ENCODE results near the gene TFAP2C. TPM values are rescaled to one million over a fixed set of nuclear protein-coding genes. Genes with fewer than 3 reads are reported as not detected.

Gene TFAP2C
- total RNA-seq = not detected

DNA sequence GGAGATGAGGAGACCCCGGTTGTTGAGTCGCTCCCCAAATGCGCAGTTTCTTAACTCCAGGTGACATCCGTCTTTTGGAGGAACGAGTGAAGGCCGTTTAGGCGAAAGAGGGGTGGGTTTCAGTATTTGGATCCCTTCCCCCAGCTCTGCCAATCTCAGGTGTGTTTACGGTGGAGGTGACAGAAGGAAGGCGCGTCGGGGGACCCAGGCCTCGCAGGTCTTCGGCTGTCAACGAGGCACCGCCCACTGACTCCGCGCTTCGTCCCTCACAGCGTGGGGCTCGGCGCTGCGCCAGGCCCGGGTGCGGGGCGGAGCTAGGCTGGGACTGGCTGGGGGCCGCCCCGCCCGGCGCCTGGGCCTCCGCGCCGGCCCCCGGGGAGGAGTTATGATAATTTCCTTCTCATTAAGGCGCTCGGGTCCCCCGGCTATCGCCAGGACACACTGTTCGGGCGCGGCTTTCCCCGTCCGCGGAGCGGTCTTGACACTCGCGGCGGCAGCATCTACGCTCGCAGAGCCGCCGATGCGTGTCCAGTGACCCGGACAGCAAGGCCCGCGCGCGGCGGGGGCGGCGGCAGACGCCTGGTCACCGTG is at the start of gene TFAP2C:
TSS of gene TFAP2C (plus strand) at position 434 of the 591 bp plus-strand sequence. CDS start 239 bp downstream, outside the sequence.
- DNase-seq = no peak

DNA sequence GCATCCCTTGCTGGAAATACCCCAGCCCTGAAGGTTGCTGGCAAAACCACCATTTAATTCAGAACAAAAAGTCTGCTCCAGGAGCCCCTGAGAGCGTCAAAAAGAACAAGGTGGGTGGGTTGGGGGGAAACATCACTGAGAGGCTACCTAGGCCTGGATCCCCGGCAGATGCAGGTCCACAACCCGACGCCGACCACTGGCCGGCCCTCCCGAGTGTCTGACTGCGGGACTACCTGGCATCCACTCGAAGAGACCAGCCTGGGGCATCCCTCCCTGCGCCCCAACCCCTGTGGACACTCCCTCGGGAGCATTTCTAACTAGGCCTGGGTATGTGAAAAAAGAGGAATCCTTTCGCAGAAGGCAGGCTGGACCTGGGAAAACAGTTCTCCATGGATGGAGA is 48.9 kb upstream of the TFAP2C start:
- DNase-seq = no peak

DNA sequence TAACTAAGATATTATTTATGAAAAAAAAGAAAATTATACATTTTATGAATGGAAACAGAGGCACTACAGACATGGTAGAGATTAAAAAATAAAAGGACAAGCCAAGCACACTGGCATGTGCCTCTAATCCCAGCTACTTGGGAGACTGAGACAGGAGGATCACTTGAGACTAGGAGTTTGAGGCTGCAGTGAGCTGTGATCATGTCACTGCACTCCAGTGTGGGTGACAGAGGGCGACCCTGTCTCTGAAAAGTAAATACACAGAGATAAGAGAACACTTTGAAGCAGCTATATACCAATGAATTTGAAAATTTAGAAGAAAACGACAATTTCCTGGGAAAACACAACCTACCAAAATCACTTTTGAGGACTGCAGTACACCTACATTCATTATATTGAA is 47.4 kb upstream of the TFAP2C start:
- no peak for DNase-seq

- DNase-seq = no peak
Observed at GRCh38 chr20:56582542-56582941, 46.6 kb upstream of the TFAP2C start.

DNA sequence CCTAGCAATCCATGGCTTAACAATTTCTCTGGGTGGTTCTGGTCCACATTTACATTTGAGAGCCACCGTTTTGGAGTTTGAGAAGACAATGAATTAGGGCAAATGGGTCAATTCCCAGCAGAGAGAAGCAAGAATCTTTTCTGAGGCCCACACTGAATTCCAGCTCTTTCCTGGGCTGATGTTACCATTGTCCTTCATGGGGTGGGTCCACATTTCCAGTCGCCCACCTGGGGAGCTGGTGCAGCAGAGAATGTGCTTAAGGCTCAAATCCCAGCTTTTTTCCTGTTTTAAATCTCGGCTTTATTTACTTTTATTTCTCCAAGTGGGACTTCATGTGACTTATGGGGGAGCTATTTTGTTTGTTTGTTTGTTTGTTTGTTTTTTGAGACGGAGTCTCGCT is 44.2 kb upstream of the TFAP2C start:
- no peak for DNase-seq

GRCh38 chr20:56587307-56588041 is 41.6 kb upstream of the TFAP2C start:
- DNase-seq = no peak

- no peak for DNase-seq
Observed at GRCh38 chr20:56588996-56589395, 40.1 kb upstream of the TFAP2C start.

DNA sequence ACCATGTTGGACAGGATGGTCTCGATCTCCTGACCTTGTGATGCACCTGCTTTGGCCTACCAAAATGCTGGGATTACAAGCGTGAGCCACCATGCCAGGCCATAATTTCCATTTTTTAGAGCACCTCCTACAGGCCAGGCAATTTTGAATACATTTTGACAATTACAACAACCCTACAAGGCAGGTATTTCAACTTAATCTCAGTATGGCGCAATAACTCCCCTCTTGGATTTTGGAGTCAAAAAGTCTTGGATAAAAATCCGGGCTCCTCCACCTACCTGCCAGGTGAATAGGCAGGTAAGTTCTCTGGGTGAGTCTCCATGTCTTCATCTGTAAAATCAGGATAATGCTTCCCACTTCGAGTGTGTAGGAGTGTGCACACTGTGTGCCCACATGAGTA is 39.5 kb upstream of the TFAP2C start:
- DNase-seq = no peak

DNA sequence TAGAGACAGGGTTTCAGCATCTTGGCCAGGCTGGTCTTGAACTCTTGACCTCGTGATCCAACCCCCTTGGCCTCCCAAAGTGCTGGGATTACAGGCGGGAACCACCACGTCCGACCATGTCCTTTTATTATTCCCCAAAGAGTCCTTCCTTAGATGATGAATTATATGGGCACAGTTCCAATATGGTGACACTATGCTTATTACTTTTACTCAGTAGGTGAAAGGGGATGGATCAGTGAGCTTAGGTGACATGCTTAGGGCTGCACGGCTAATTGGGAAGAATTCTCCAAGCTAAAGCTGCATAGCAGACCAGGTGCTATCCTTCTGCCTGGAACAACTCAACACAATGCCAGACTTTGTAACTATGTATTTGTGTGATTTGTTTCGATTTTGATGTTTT is 38.2 kb upstream of the TFAP2C start:
- no peak for DNase-seq

GRCh38 chr20:56592211-56592610 is 36.9 kb upstream of the TFAP2C start:
- DNase-seq = no peak

- DNase-seq = no peak
Observed at GRCh38 chr20:56592817-56593216, 36.3 kb upstream of the TFAP2C start.

DNA sequence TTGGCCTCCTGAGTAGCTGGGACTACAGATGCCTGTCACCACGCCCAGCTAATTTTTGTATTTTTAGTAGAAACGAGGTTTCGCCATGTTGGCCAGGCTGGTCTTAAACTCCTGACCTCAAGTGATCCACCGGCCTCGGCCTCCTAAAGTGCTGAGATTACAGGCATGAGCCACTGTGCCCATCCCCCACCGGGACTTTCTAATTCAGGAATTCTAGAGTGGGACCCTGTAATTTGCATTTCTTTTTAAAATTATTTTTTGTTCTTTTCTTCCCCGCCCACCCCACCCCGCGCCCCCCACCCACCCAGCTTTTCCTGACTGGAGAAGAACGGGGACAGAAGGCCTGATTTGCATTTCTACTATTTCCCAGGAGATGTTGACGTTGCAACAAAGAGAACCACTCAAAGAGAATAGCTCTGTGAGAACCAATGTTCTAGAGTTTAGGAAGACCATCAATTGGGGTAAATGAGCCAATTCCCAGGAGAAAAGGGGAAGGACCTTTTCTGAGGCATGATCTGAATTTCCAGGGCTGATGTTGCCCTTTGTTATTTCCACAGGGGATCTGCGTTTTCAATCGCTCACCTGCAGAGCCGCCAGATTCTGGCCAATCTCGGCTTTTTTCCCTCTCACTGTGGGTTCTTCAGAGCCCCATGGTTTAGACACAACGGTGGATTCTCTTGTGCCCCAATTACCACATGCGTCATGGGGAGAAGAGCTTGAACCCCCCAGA is 33.2 kb upstream of the TFAP2C start:
- no peak for DNase-seq

DNA sequence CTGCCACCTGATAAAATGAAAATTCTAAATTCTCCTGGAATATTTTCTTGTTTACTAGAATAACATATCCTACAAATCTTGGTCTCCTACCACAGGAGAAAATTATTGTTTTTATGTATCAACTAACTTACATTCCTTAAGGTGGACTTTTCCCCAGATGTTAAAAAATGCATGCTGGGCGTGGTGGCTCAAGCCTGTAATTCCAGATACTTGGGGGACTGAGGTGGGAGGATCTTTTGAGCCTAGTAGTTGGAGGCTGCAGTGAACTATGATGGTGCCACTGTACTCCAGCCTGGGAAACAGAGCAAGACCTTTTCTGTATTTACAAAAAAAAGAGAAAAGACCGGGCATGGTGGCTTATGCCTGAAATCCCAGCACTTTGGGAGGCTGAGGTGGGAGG is 27.9 kb upstream of the TFAP2C start:
- no peak for DNase-seq

DNA sequence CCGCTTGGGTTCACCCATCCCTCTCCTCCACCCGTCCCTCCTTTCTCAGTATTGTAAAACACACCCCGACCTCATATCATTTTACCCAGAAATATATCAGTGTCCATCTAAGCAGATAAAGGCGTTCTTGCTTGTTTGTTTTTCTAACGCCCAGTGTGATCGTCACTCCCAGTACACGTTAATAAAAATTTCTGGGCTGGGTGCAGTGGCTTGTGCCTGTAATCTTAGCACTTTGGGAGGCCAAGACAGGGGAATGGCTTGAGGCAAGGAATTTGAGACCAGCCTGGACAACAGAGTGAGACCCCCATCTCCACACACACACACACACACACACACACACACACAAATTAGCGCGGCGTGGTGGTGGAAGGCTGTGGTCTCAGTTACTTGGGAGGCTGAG is 24.4 kb upstream of the TFAP2C start:
- DNase-seq = no peak

- no peak for DNase-seq
Observed at GRCh38 chr20:56605261-56605996, 23.7 kb upstream of the TFAP2C start.

GRCh38 chr20:56606174-56606945 is 22.7 kb upstream of the TFAP2C start:
- DNase-seq = no peak

DNA sequence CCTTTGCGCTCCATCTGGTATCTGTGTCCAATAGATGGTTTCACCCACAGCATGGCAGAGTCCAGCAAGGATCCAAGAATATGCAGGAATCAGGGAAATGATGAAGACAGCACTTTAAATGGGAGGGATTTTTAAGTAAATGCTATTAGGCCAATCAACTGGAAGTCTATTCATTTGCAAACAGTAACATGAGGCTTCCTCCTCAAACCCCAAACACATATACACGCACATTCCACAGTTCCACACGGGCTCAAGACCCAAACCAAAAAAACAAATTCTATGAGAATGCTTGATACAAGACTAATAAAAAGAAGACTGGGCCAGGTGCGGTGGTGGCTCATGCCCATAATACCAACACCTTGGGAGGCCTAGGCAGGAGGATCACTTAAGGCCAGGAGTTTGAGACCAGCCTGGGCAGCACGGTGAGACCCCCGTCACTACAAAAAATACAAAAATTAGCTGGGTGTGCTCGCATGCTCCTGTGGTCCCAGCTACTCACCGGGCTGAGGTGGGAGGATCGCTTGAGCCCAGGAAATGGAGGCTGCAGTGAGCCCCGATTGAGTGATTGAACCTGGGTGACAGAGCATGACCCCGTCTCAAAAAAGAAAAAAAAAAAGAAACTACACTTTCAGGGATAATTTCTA is 21.9 kb upstream of the TFAP2C start:
- DNase-seq = no peak

DNA sequence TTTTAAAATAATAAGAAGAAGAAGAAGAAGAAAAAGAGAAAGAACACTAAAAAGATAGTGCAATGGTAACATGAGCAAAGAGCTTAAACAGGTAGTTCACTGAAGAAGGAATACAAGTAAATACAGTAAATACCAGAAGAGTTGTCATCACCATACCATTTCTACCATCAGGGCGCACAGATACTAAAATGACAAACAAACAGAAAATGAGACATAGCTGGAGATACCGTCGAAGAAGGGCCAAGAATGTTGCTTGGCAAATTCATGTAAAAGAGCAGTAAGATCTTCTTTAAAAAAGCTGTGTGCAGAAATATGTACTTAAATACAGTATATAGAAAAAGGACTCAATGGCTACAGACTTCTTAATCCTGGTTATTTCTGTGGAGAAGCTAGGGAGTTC is 20.7 kb upstream of the TFAP2C start:
- DNase-seq = no peak

DNA sequence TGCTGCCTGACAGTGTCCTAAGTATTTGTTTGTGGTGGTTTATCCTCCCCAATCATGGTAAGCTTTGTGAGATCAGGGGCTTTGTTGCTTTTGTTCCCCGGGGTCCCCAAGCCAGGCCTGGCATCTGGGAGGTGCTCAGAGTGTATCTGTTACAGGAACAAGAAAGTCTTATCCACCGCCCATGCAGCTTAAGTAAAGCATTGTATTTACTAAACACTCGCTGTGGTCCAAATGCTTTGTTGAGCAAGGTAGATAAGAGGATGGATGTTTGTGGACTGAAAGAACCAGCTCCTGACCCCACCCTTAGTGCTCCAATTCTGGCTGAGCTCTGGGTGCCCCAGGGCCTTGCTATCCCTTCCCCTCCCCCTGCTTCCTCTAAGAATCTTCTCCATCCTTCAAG is 19.8 kb upstream of the TFAP2C start:
- DNase-seq = no peak

DNA sequence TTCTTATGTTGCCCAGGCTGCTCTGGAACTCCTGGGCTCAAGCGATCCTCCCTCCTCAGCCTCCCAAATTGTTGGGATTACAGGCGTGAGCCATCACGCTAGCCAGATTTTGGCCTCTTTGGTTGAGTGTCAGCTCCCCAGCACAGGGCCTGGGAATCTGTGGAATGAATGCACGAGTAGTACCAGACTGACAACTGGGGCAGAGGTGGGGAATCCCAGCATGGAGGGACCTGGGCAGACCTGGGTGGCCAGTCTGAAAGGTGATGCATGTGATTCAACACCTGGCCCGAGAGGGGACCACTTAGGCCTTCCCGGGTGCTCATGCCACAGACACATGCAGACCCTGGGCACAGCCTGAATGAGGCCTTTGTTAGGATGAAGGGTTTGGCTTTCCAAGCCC is 19.0 kb upstream of the TFAP2C start:
- DNase-seq = no peak

DNA sequence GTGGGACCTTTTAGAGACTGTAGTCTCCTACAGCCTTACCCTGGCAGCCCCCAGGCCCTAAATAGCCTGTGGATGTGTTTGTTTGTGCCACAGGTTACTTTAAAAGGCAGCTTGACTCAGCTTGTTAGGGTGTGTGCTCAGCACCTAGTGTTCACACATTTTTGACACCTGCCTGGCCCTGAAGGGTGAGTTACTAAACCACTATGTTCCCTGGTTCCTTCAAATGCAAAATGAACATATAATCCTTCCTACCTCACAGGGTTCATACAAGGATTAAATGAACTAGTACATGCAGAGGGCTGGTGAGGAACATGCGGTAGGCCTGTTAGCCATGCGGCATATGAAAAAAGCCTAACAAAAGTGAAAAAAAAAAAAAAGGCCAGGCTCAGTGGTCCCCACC is 14.9 kb upstream of the TFAP2C start:
- DNase-seq = no peak

GRCh38 chr20:56616716-56617115 is 12.4 kb upstream of the TFAP2C start:
- no peak for DNase-seq

Data from effector CD4-positive, alpha-beta T cell (primary cell).